ENCODE measurements around the gene FAM53C. TPM values are rescaled to one million over a fixed set of nuclear protein-coding genes. Genes with fewer than 3 reads are reported as not detected.
A peak's percentile ranks its signal among the peaks of the same experiment; 100 is the strongest.

Gene FAM53C
- total RNA-seq, 4 donors from 2014 or later: 12.1 to 14.2 (median 13.4) TPM

GRCh38 chr5:138366632-138367382 lies 28.7 kb downstream of the FAM53C start:
- intact Hi-C loops (cut with DNase I): no loop called here
- Histone ChIP-seq H3K4me3 (no peak overlapping the region), H3K9me3 (no peaks in the 10 kb centered on the region), H3K27ac (no peak overlapping the region), H3K36me3 (no peaks in the 10 kb centered on the region), H3K4me1 (peaks cover 4 to 51% (median 7%) of the 10 kb centered on the region in 3 donors), H3K27me3 (no peaks in the 10 kb centered on the region)
- 61 to 63% methylated on average over 4 of the region's 4 CpGs for WGBS, 2 donors
- no peak for TF ChIP-seq POLR2A (IDR thresholded peaks at IDR 0.05)
- TF ChIP-seq, protein P1, sequence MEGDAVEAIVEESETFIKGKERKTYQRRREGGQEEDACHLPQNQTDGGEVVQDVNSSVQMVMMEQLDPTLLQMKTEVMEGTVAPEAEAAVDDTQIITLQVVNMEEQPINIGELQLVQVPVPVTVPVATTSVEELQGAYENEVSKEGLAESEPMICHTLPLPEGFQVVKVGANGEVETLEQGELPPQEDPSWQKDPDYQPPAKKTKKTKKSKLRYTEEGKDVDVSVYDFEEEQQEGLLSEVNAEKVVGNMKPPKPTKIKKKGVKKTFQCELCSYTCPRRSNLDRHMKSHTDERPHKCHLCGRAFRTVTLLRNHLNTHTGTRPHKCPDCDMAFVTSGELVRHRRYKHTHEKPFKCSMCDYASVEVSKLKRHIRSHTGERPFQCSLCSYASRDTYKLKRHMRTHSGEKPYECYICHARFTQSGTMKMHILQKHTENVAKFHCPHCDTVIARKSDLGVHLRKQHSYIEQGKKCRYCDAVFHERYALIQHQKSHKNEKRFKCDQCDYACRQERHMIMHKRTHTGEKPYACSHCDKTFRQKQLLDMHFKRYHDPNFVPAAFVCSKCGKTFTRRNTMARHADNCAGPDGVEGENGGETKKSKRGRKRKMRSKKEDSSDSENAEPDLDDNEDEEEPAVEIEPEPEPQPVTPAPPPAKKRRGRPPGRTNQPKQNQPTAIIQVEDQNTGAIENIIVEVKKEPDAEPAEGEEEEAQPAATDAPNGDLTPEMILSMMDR (IDR thresholded peaks at IDR 0.05): no peak
- DNase-seq: no peak

- Histone ChIP-seq H3K4me1 (peaks cover 4 to 51% (median 7%) of the 10 kb centered on the region in 3 donors), H3K27ac (peak overlapping the region in 2 of 4 donors; percentile 43 to 62), H3K27me3 (no peaks in the 10 kb centered on the region), H3K9me3 (no peaks in the 10 kb centered on the region), H3K36me3 (peaks cover 0 to 20% (median 6%) of the 10 kb centered on the region in 3 donors), H3K4me3 (no peak overlapping the region)
- intact Hi-C loops (cut with DNase I): no loop called here
- WGBS, 2 donors: 68 to 77% methylated on average over 5 of the region's 5 CpGs
- no peak for DNase-seq
- no peak for TF ChIP-seq POLR2A (IDR thresholded peaks at IDR 0.05)
- TF ChIP-seq, protein P1 (IDR thresholded peaks at IDR 0.05): no peak
These were observed 31.2 kb downstream of the FAM53C start for GRCh38 chr5:138369261-138369660.

- Histone ChIP-seq H3K4me3 (no peak overlapping the region), H3K36me3 (peaks cover 0 to 24% (median 8%) of the 10 kb centered on the region in 3 donors), H3K27me3 (no peaks in the 10 kb centered on the region), H3K9me3 (no peaks in the 10 kb centered on the region), H3K27ac (peak overlapping the region in 2 of 4 donors; percentile 43 to 62), H3K4me1 (peaks cover 4 to 51% (median 7%) of the 10 kb centered on the region in 3 donors)
- DNase-seq: no peak
- 60 to 75% methylated on average over 2 of the region's 2 CpGs for WGBS, 2 donors
- TF ChIP-seq POLR2A (IDR thresholded peaks at IDR 0.05): no peak
- TF ChIP-seq, protein P1 (IDR thresholded peaks at IDR 0.05): no peak
- intact Hi-C loops (cut with DNase I): no loop called here
These were observed 31.6 kb downstream of the FAM53C start for GRCh38 chr5:138369706-138370105.

DNA sequence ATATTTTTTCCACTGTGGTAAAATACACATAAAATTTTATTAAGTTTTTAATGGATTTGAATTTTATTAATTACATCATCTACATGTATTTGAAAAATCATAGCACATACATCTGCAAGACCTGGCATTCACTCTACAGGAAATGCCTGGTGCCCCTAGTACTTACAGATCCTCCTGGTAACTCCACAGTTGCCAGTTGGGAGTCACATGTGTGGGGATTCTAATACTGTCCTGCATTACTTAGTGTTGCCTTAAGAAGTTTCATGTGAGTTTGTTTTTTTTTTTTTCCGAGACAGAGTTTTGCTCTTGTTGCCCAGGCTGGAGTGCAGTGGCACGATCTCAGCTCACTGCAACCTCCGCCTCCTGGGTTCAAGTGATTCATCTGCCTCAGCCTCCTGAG lies 32.5 kb downstream of the FAM53C start:
- 63 to 78% methylated on average over 3 of the region's 3 CpGs for WGBS, 2 donors
- Histone ChIP-seq H3K9me3 (no peaks in the 10 kb centered on the region), H3K27me3 (no peaks in the 10 kb centered on the region), H3K4me1 (peaks cover 4 to 48% (median 7%) of the 10 kb centered on the region in 3 donors), H3K36me3 (peaks cover 0 to 33% (median 8%) of the 10 kb centered on the region in 3 donors), H3K4me3 (no peak overlapping the region), H3K27ac (no peak overlapping the region)
- intact Hi-C loops (cut with DNase I): no loop called here
- TF ChIP-seq POLR2A (IDR thresholded peaks at IDR 0.05): no peak
- TF ChIP-seq, protein P1 (IDR thresholded peaks at IDR 0.05): no peak
- DNase-seq: no peak

GRCh38 chr5:138371454-138371853 lies 33.4 kb downstream of the FAM53C start:
- WGBS, 2 donors: 90 to 91% methylated on average over 2 of the region's 2 CpGs
- no peak for TF ChIP-seq POLR2A (IDR thresholded peaks at IDR 0.05)
- TF ChIP-seq, protein P1 (IDR thresholded peaks at IDR 0.05): no peak
- intact Hi-C loops (cut with DNase I): no loop called here
- no peak for DNase-seq
- Histone ChIP-seq H3K4me1 (peaks cover 4 to 44% (median 7%) of the 10 kb centered on the region in 3 donors), H3K27me3 (no peaks in the 10 kb centered on the region), H3K4me3 (no peak overlapping the region), H3K9me3 (no peaks in the 10 kb centered on the region), H3K36me3 (peaks cover 0 to 42% (median 14%) of the 10 kb centered on the region in 3 donors), H3K27ac (no peak overlapping the region)

Data from esophagus squamous epithelium (tissue), 5 donors.